GM12873 (cell line): ENCODE measurements around the gene EYA2.

Experiments
- CTCF ChIP-seq: IDR thresholded peaks from 2 replicates; pipeline ENCODE4 v1.5.1; 2012; ENCODE audit warnings: low read depth, mild to moderate bottlenecking, moderate library complexity, low read length, control low read depth; ENCODE audit not compliant: insufficient read depth; ENCODE audit errors: missing control alignments

The EYA2 gene

GRCh38 chr20:46894579-46894958 is at the start of gene EYA2:
Gene EYA2 (plus strand): TSS chr20:46894843. CDS start chr20:46990011, 95,168 bp downstream.
- no peak for TF ChIP-seq CTCF

- no peak for TF ChIP-seq CTCF
Observed at GRCh38 chr20:46844965-46845364, 49.7 kb upstream of the EYA2 start.

- no peak for TF ChIP-seq CTCF
Observed at GRCh38 chr20:46849269-46849668, 45.4 kb upstream of the EYA2 start.

GRCh38 chr20:46849751-46850150 is 44.9 kb upstream of the EYA2 start:
- TF ChIP-seq CTCF, result no peak

GRCh38 chr20:46850416-46850815 is 44.2 kb upstream of the EYA2 start:
- TF ChIP-seq CTCF, result no peak

- TF ChIP-seq CTCF, result no peak
Observed at GRCh38 chr20:46850896-46851295, 43.7 kb upstream of the EYA2 start.

- TF ChIP-seq CTCF, result no peak
Observed at GRCh38 chr20:46851746-46852145, 42.9 kb upstream of the EYA2 start.
